Spleen (tissue), 7 donors: ENCODE results near the gene IQSEC3.
"Not testable (repeated sequence)": the region's sequence is repeated elsewhere in the genome, so short reads cannot be mapped to it uniquely, and the experiment has no call there.

Experiments
- CTCF ChIP-seq, 11 experiments: fragments of 200-600 bp in 7 of 11; fragments of 450-650 bp in 4 of 11; sonication (generic) in 4 of 11; IDR thresholded peaks in 8 of 11; conservative IDR thresholded peaks in 3 of 11; 1 replicate in 7 of 11; 2 replicates in 4 of 11; pipeline versions ENCODE4 v1.4.0 to v1.8.0; 2016 to 2021; ENCODE audit warnings: antibody characterized with exemption in 11 of 11, inconsistent platforms in 4 of 11, mild to moderate bottlenecking in 1 of 11
- POLR2A ChIP-seq, 3 donors: fragments of 450-650 bp; IDR thresholded peaks; one replicate each; pipeline ENCODE4 v1.5.1; 2017; ENCODE audit warnings: antibody characterized with exemption in 3 of 3, mild to moderate bottlenecking in 1 of 3
- donor health status: DM: no; HTN: no; CAD: no; lungs with moderate emphysema.
- donor health status: DM: no; HTN: no; CAD: no.
- donor health status: DM: no; HTN: no; CAD: no.

GRCh38 chr12:66782-67504 lies 376 bp downstream of the IQSEC3 start:
- not testable (repeated sequence) for TF ChIP-seq POLR2A (IDR thresholded peaks at IDR 0.05); CTCF (IDR thresholded peaks at IDR 0.05 in 8 of 11, conservative IDR thresholded peaks at IDR 0.05 in 3 of 11)
